ENCODE measurements around the gene RXRA.
A peak's percentile ranks its signal among the peaks of the same experiment; 100 is the strongest.

RXRA gene

DNA sequence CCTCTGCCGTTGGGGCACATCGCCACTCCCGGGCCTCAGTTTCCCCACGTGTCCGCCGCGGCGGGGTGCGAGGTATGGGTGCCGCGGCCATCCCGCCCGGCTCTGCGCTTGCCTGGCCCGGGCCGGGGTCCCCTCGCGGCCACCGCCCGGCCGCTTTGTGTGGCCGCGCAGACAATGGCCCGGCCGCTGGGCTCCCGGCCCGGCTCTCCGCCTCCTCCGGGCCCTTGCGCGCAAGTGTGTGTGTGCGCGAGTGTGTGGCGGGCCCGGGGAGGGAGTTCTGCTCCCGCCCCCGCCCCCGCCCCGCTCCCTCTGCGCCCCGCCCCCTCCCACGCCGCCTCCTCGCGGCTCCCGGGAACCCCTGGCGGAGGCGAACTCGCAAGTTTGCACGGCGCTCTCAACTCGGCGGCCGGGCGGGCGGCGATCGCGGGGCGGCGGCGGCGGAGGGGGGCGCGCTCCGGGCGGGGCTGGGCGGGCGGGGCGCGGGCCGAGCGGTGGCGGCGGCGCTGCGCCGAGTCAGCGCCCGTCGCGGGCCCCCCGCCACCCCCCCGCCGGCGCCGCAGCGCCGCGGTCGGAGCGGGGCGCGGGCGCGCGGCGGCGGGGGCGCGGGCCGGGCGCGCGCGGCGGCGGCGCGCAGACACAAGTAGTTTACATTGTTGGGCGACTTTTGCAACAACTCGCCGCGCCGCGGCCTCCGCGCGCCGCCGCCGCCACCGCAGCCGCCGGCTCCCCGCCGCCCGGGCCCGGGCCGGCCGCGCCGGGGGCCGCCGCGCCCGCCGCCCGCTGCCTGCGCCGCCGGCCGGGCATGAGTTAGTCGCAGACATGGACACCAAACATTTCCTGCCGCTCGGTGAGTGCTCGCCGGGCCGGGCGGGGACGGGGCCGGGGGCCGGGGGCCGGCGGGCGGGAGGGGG, at the start of gene RXRA:
Gene RXRA, plus strand, starts transcription at position 643 of the 911 bp plus-strand sequence. Its CDS starts 177 bp downstream, at position 820.
- peak; percentile 56 to 64 for DNase-seq

- DNase-seq: no peak
Measured at GRCh38 chr9:134278286-134278685, 48.0 kb upstream of the RXRA start.

DNA sequence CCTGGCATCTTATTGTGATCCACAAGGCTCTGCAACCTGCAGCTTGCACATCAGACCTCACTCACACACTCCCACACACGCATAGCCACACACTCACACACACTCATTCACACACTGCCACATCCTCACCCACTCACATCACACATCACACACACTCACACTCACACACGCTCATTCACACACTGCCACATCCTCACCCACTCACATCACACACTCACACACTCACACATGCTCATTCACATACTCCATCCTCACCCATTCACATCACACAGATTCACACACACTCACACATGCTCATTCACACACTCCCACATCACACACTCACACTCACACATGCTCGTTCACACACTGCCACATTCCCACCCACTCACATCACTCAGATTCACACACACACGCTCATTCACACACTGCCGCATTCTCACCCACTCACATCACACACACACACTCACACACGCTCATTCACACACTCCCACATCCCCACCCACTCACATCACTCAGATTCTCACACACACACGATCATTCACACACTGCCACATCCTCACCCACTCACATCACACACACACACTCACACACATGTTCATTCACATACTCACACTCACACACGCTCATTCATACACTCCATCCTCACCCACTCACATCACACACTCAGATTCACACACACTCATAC, 47.1 kb upstream of the RXRA start:
- no peak for DNase-seq

- DNase-seq: no peak
Measured at GRCh38 chr9:134282138-134282650, 44.1 kb upstream of the RXRA start.

DNA sequence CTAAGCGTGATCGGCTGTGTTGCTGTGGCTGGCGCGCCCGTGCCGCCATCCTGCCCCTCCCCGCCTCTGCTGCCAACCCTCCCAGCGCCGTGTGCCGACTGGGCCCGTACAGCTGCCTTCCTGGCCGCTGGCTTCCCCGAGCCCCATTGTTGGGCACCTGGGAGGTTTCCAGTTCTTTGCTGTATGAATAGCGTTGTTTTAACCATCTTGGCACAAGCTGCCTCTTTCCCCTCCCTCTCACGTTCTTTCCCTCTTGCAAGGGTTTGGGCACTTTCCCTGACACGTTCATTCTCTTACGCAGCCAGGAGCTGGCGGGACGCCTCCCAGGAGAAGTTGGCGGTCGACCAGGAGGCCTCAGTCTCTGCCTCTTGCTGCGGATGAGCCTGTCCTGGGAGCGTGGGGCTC, 43.1 kb upstream of the RXRA start:
- DNase-seq: peak; percentile 61 to 72

DNA sequence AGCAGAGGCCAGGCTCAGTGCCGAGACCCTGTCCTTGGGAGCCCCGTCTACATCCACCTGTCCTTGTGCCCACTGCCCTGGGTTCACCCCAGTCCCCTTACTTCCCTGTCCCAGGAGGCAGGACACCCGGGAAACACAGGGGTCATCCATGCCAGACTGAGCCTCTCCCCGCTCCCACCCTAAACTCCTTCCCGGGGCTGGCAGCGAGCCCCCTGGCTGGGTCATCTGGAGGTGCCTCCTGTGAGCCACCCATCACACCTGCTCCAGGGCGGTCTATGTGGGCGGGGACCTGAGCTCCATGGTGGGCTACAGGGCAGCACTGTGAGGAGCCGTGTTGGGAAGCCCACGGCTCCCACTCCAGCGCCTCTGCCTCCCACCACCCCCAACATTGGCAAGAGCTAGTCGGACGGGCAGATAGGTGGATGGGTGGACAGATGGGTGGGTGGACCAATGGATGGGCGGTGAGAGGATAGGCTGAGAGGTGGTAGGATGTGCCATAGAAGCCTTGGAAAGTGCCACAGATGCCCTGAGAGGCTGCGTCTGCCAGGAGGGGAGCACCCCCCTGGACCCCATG, 42.5 kb upstream of the RXRA start:
- DNase-seq: no peak

- no peak for DNase-seq
Measured at GRCh38 chr9:134284273-134284672, 42.0 kb upstream of the RXRA start.

- no peak for DNase-seq
Measured at GRCh38 chr9:134284741-134285140, 41.5 kb upstream of the RXRA start.

GRCh38 chr9:134285215-134285845, 40.9 kb upstream of the RXRA start:
- no peak for DNase-seq

- DNase-seq: no peak
Measured at GRCh38 chr9:134286471-134287245, 39.6 kb upstream of the RXRA start.

- DNase-seq: no peak
Measured at GRCh38 chr9:134287591-134288491, 38.4 kb upstream of the RXRA start.

GRCh38 chr9:134288746-134289145, 37.5 kb upstream of the RXRA start:
- no peak for DNase-seq

DNA sequence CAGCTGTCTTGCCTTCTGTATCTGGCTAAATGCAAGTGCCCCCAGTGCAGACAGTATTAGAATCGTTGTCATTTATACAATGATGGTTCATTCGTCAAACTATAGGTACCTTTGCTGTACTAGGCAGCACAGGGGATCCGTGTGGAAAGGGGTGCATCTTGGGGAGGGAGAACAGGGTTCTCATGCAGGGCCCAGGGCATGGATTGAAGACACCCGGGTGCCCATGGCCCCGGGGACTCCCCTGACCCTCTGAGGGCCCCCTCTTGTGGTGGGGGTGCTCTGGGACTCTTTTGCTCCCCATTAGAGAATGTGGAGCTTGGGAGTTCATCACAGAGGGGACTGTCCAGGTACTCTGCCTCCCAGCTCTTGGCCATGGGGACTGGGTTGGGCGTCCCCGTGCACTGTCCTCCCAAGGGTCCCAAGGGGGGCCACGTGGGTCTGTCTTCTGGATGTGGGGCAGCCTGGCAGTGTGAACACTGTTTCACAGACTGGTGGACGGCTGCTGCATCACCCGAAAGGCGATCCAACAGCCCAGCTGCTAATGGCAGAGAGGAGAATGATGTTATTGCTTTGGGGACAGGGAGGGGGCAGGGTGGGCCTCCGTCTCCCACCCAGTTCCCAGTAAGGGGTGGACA, 36.9 kb upstream of the RXRA start:
- no peak for DNase-seq

DNA sequence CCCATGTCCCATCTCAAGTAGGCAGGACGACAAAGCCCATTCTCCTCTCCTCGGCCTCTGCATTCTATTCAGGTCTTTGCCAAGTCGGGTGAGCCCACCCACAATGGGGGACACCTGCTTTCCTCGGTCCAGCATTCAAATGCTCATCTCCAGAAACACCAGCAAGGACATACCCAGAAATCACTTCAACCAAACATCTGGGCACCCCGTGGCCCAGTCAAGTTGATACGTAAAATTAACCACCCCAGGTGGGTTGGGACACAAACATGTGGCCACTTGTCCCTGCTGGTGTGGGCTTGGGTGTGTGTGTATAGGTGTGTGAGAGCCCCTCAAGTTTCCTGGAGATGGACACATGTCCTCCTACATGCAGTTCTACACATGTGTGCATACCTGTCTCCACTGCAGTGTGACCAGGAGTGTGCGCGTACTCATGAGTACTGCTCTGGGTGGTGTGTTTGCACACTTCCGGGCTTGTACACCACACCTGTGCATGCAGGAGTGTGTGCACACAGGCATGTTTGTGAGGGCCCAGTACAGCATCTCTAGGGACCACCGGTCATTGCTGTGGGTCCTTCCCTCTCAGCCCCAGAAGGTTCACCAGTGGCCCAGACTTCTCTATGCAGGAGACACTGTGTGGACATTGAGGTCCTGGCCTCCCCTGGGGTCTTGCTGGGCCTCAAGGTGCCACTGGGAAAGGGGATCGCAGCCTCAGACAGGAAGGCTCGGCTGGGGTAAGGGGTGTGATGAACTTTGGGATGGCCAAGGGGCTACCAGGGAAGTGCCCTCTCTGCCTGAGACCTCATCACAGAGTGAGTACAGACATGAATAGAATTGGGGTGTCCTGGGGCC, 35.4 kb upstream of the RXRA start:
- DNase-seq: no peak

- DNase-seq: no peak
Measured at GRCh38 chr9:134291452-134291881, 34.8 kb upstream of the RXRA start.

- DNase-seq: no peak
Measured at GRCh38 chr9:134291961-134292871, 34.0 kb upstream of the RXRA start.

DNA sequence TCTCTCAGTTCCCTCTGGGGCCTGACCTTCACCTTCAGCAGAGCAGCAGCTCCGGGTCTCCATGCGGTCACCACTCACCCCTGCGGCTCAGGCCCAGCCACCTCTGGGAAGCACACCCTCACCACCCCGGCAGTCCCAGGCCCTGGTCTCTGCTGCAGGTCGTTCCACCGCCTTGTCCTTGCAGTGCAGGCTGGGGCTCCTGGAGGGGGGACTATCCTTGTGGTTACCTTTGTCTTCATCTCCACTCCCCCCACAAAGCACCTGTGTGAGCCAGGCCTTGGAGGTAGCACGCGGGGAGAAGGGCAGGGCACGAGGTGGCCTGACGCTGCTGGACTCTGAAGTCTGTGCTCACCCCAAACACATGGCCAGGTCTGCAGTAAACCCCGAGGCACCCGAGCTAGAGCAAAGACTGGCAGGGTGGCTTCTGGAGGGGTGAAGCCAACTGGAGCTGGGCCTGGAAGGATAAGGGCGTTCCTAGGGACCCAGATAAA, 33.2 kb upstream of the RXRA start:
- no peak for DNase-seq

DNA sequence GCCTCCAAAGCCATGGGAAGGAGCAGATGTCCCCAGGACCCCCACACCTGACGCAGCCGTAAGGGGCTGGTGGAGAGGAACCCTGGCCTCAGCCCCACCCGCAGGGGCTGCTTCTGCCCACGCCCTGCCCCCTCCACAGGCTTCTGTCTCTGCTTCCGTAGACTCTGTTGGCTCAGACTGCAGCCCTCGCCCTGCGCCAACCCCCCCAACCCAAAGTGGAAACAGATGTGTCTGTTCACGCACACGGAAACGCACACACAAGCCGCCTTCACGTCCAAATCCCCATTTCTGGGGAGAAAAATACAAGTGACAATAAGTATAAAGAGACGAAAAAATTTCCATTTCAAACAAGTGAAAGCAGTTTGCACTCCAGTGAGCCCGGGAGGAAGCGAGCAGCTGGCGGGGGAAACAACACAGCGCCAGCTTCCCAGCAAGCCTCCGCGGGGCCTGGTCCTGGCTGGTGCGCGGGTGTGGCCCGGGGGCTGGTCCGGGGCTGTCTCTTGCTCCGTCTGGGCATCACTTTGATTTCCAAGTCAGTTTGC, 32.6 kb upstream of the RXRA start:
- DNase-seq: no peak

Data from hippocampal formation (tissue), 2 donors.